Trophoblast cell (in vitro differentiated cells and primary cell): ENCODE measurements around the gene SOX9.

ENCODE experiments used
- DNase-seq, 2 donors: peaks; one replicate each; pipeline ENCODE4 v3.0.0-alpha.2; 2016
- H2AFZ ChIP-seq: 2 replicates; pipeline ENCODE4 v1.6.1; 2013; ENCODE audit warnings: low read length, moderate library complexity, mild to moderate bottlenecking; ENCODE audit not compliant: insufficient read depth, poor library complexity
- H2AK5ac ChIP-seq: 2 replicates; pipeline ENCODE4 v1.6.1; 2013; ENCODE audit warnings: mild to moderate bottlenecking, low read length
- H2BK120ac ChIP-seq: 2 replicates; pipeline ENCODE4 v1.6.1; 2013; ENCODE audit warnings: low read length, mild to moderate bottlenecking, moderate library complexity; ENCODE audit not compliant: insufficient read depth, poor library complexity
- H2BK12ac ChIP-seq: 2 replicates; pipeline ENCODE4 v1.6.1; 2013; ENCODE audit warnings: mild to moderate bottlenecking, low read length, moderate library complexity
- H2BK5ac ChIP-seq: 2 replicates; pipeline ENCODE4 v1.6.1; 2013; ENCODE audit warnings: low read length, low read depth, moderate library complexity, mild to moderate bottlenecking; ENCODE audit not compliant: poor library complexity
- H3K14ac ChIP-seq: 2 replicates; pipeline ENCODE4 v1.6.1; 2013; ENCODE audit warnings: mild to moderate bottlenecking, low read length
- H3K18ac ChIP-seq: 2 replicates; pipeline ENCODE4 v1.6.1; 2013; ENCODE audit warnings: mild to moderate bottlenecking, low read length
- H3K23ac ChIP-seq: 2 replicates; pipeline ENCODE4 v1.6.1; 2013; ENCODE audit warnings: low read length
- H3K27ac ChIP-seq: 2 replicates; pipeline ENCODE4 v1.5.1; 2013; ENCODE audit warnings: low read depth, mild to moderate bottlenecking, inconsistent platforms, low read length, moderate library complexity
- H3K27me3 ChIP-seq: 2 replicates; pipeline ENCODE4 v1.6.1; 2013; ENCODE audit warnings: inconsistent platforms, mild to moderate bottlenecking, low read length, moderate library complexity; ENCODE audit not compliant: insufficient read depth
- H3K36me3 ChIP-seq, 2 experiments: 1 replicate in 1 of 2; 2 replicates in 1 of 2; pipeline ENCODE4 v1.6.1; 2013; ENCODE audit warnings: low read length in 2 of 2, mild to moderate bottlenecking in 2 of 2, moderate library complexity in 1 of 2; ENCODE audit not compliant: insufficient read depth in 2 of 2, control insufficient read depth in 1 of 2
- H3K4ac ChIP-seq: 2 replicates; pipeline ENCODE4 v1.6.1; 2013; ENCODE audit warnings: low read depth, mild to moderate bottlenecking, low read length, moderate library complexity
- H3K4me1 ChIP-seq, 2 experiments: 1 replicate in 1 of 2; 2 replicates in 1 of 2; pipeline ENCODE4 v1.6.1; 2013; ENCODE audit warnings: low read length in 2 of 2, mild to moderate bottlenecking in 2 of 2, moderate library complexity in 1 of 2; ENCODE audit not compliant: insufficient read depth in 2 of 2, control insufficient read depth in 1 of 2
- H3K4me2 ChIP-seq: 2 replicates; pipeline ENCODE4 v1.6.1; 2013; ENCODE audit warnings: inconsistent platforms, mild to moderate bottlenecking, low read length, moderate library complexity
- H3K4me3 ChIP-seq: 2 replicates; pipeline ENCODE4 v1.5.1; 2013; ENCODE audit warnings: mild to moderate bottlenecking, low read depth, low read length, inconsistent platforms
- H3K79me1 ChIP-seq: one replicate; pipeline ENCODE4 v1.6.1; 2013; ENCODE audit warnings: low read length
- H3K79me2 ChIP-seq: 2 replicates; pipeline ENCODE4 v1.6.1; 2013; ENCODE audit warnings: low read length, mild to moderate bottlenecking; ENCODE audit not compliant: control insufficient read depth, insufficient read depth, poor library complexity
- H3K9ac ChIP-seq: 2 replicates; pipeline ENCODE4 v1.6.1; 2013; ENCODE audit warnings: mild to moderate bottlenecking, low read length
- H3K9me3 ChIP-seq: 2 replicates; pipeline ENCODE4 v1.6.1; 2013; ENCODE audit warnings: low read depth, mild to moderate bottlenecking, control low read depth, inconsistent platforms, low read length; ENCODE audit not compliant: insufficient read depth
- H4K12ac ChIP-seq: 2 replicates; pipeline ENCODE4 v1.6.1; 2013; ENCODE audit warnings: low read depth, mild to moderate bottlenecking, low read length, moderate library complexity
- H4K8ac ChIP-seq: 2 replicates; pipeline ENCODE4 v1.6.1; 2013; ENCODE audit warnings: low read depth, mild to moderate bottlenecking, low read length, moderate library complexity
- H4K91ac ChIP-seq: one replicate; pipeline ENCODE4 v1.6.1; 2013; ENCODE audit warnings: low read depth, mild to moderate bottlenecking, low read length, moderate library complexity
- WGBS: extraction: QIAGEN DNeasy Blood & Tissue Kit; methylation state at CpG from one replicate; pipeline ENCODE4 v1.1.7; 2013; ENCODE audit warnings: missing lambda C conversion rate; ENCODE audit not compliant: insufficient read length, insufficient coverage; ENCODE audit errors: extremely low coverage; 5-methylcytosine and 5-hydroxymethylcytosine counted together

Gene SOX9

DNA sequence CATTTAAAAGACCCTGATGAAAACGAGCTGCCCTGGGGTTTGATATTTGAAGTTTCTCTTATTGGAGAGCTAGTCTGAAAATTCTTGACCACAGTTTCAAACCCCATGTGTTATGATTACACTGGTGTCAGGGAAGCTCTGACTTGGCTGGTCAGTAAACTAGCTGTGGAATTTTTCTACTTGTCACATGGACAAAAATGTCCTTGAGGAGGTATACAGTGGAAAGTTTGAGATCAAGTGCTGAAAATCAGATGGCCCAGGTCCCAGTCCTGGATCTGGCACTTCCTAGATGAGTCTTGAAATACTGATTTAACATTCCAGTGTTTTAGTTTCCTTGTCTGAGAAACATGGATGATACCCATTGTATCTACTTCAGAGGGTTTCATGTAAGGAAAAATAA lies 30.7 kb upstream of the SOX9 start:
- no peak overlapping the region for H4K8ac ChIP-seq
- no peak overlapping the region for H3K23ac ChIP-seq
- no peak overlapping the region for H3K4me3 ChIP-seq
- H3K27me3 ChIP-seq = no peaks in the 10 kb centered on the region
- H3K14ac ChIP-seq = no peak overlapping the region
- H3K4me1 ChIP-seq = no peaks in the 10 kb centered on the region
- H3K79me1 ChIP-seq = no peaks in the 10 kb centered on the region
- H3K4ac ChIP-seq = no peak overlapping the region
- no peaks in the 10 kb centered on the region for H3K36me3 ChIP-seq
- no peaks in the 10 kb centered on the region for H3K79me2 ChIP-seq
- H2AK5ac ChIP-seq = no peak overlapping the region
- H4K12ac ChIP-seq = no peak overlapping the region
- H3K18ac ChIP-seq = no peak overlapping the region
- no CpG with 5 or more reads among the region's 1 CpG for WGBS
- no peak overlapping the region for H2BK12ac ChIP-seq
- H3K9ac ChIP-seq = no peak overlapping the region
- no peaks in the 10 kb centered on the region for H3K9me3 ChIP-seq
- no peak overlapping the region for H3K4me2 ChIP-seq
- no peak overlapping the region for H4K91ac ChIP-seq
- H3K27ac ChIP-seq = no peak overlapping the region
- H2BK120ac ChIP-seq = no peak overlapping the region
- no peak overlapping the region for H2AFZ ChIP-seq
- no peak overlapping the region for H2BK5ac ChIP-seq
- DNase-seq = no peak

DNA sequence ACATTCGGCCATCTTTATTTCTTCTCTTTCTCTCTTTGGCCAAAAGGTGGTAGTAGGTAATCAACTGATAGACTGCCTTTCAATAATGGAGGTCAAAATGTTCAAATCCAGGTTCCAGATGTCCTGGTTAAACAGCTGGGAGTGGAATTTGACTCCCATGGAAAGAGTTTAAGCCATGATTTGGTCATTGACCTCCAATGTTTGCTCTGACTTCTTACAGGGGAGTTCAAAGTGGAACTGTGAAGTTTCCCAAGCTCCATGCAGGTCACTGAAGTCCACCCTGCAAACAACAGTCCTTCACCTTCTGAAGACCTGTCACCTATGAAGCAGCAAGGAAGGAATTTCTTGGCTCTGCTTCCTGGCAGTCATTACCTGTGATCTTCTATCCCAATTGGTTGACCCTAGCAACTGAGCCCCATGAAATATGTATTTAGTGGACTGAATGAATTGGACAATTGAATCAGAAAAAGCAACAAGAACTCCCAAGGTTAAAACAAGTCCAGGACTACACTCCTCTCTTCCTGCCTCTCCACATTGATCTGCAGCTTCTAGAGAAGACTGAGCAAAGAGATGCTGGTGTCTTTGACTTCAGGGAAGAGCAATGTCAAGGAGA lies 28.0 kb upstream of the SOX9 start:
- Histone ChIP-seq H2BK12ac (no peak overlapping the region), H2BK5ac (no peak overlapping the region), H3K27ac (no peak overlapping the region), H3K79me2 (no peaks in the 10 kb centered on the region), H4K91ac (no peak overlapping the region), H2AK5ac (no peak overlapping the region), H3K14ac (no peak overlapping the region), H3K4me3 (no peak overlapping the region), H3K4ac (no peak overlapping the region), H3K23ac (no peak overlapping the region), H4K12ac (no peak overlapping the region), H3K18ac (no peak overlapping the region), H4K8ac (no peak overlapping the region), H3K79me1 (no peaks in the 10 kb centered on the region), H3K36me3 (no peaks in the 10 kb centered on the region), H2BK120ac (no peak overlapping the region), H3K9ac (no peak overlapping the region), H3K4me2 (no peak overlapping the region), H3K27me3 (no peaks in the 10 kb centered on the region), H3K9me3 (no peaks in the 10 kb centered on the region), H3K4me1 (no peaks in the 10 kb centered on the region), H2AFZ (no peak overlapping the region)
- DNase-seq = no peak
- WGBS = no CpG with 5 or more reads among the region's 1 CpG

DNA sequence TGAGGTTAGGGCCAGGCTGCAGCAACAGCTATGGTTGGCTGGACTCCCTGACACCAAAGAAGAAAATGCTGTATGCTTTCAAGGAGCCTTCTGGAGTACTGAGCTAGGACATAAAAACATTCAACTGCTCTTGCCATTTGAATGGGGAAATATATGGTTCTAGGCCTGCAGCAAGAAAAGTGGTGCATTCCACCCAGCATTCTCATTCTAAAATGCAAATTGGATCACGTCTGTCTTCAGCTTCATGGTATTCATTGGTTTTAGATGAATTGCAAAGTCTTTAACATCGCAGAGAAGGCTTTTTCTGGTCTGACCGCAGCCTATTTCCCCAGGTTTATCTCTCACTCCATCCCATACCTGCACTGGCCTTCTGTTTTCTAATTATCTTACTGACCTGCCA lies 27.1 kb upstream of the SOX9 start:
- no peak overlapping the region for H2BK12ac ChIP-seq

DNA sequence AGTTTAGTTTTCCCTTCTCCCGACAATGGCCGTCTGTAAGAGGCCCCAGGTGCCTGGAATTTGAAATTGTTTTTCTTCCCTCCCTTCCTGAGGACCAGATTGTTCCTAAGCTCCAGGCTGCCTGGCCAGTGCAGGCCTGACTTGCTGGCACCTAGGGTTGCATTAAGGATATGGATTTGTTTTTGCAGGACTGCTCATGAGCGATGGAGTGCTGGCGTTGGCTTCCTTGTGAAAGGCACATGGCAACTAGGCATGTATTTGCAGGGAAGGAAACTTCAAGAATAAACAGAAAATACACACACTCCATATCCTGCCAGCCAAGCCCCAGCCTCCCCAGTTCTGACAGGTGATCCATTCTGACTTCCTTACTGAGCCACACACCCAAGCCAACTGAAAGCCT lies 25.5 kb upstream of the SOX9 start:
- Histone ChIP-seq H2BK120ac (no peak overlapping the region), H3K9me3 (no peaks in the 10 kb centered on the region), H2BK12ac (no peak overlapping the region), H3K4ac (no peak overlapping the region), H3K23ac (no peak overlapping the region), H3K18ac (no peak overlapping the region), H3K27me3 (no peaks in the 10 kb centered on the region), H2AK5ac (no peak overlapping the region), H3K14ac (no peak overlapping the region), H3K4me2 (no peak overlapping the region), H3K79me1 (no peaks in the 10 kb centered on the region), H3K36me3 (no peaks in the 10 kb centered on the region), H4K91ac (no peak overlapping the region), H3K27ac (no peak overlapping the region), H4K8ac (no peak overlapping the region), H3K79me2 (no peaks in the 10 kb centered on the region), H2AFZ (no peak overlapping the region), H3K4me1 (no peaks in the 10 kb centered on the region), H3K9ac (no peak overlapping the region), H3K4me3 (no peak overlapping the region), H2BK5ac (no peak overlapping the region), H4K12ac (no peak overlapping the region)
- whole genome bisulfite sequencing = no CpG with 5 or more reads among the region's 4 CpGs
- DNase-seq = no peak

More for the DNA sequence above, 27.1 kb upstream of the SOX9 start:
- DNase-seq = no peak
- no peaks in the 10 kb centered on the region for H3K79me1 ChIP-seq
- no peak overlapping the region for H3K18ac ChIP-seq
- no peak overlapping the region for H2AK5ac ChIP-seq
- H3K4me3 ChIP-seq = no peak overlapping the region
- no peak overlapping the region for H3K9ac ChIP-seq
- H2BK120ac ChIP-seq = no peak overlapping the region
- H3K4me1 ChIP-seq = no peaks in the 10 kb centered on the region
- H2AFZ ChIP-seq = no peak overlapping the region
- no peaks in the 10 kb centered on the region for H3K9me3 ChIP-seq
- H3K23ac ChIP-seq = no peak overlapping the region
- no peak overlapping the region for H3K4me2 ChIP-seq
- WGBS = no CpG with 5 or more reads among the region's 3 CpGs
- H4K91ac ChIP-seq = no peak overlapping the region
- H3K27ac ChIP-seq = no peak overlapping the region
- H3K79me2 ChIP-seq = no peaks in the 10 kb centered on the region
- no peak overlapping the region for H4K8ac ChIP-seq
- H3K14ac ChIP-seq = no peak overlapping the region
- H3K36me3 ChIP-seq = no peaks in the 10 kb centered on the region
- H3K27me3 ChIP-seq = no peaks in the 10 kb centered on the region
- no peak overlapping the region for H3K4ac ChIP-seq
- no peak overlapping the region for H4K12ac ChIP-seq
- H2BK5ac ChIP-seq = no peak overlapping the region
